ENCODE results near the gene CADPS. TPM values are rescaled to one million over a fixed set of nuclear protein-coding genes. Genes with fewer than 3 reads are reported as not detected.

Gene CADPS
- total RNA-seq, 1 experiment from 2014 or later: 7.0 TPM

DNA sequence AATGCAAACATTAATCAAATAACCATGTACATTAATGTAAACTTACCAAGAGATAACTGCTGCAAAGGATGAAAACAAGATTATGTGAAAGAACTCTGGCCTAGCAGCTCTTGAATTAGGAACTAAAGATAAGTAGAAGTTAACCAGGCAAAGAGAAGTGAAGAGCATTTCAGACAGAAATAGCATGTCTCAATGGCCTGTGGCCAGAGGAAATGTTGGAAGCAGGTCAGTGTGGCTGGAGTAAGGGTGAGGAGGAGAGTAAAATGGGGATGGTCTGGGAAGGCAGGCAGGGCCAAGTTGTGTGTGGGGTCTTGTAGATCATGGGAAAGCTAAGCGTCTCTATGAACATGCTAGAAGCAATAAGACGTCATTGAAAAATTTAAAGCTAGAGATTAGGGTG, 192.4 kb downstream of the CADPS start:
- Mint-ChIP-seq H3K9me3 (peaks cover 8% of the 10 kb centered on the region), H3K27ac (no peak overlapping the region), H3K4me3 (no peak overlapping the region), H3K36me3 (no peaks in the 10 kb centered on the region; the same call in 1 of the 2 replicates), H3K27me3 (ENCODE audit: low read depth) (peaks cover 3% of the 10 kb centered on the region; the same call in 1 of the 2 replicates), H3K4me1 (peaks cover 34% of the 10 kb centered on the region)
- ChIA-PET CTCF (interaction anchor here (2.1 kb wide), 1 partner anchor 16 kb away, joined by 11 read pairs; no protein-coding TSS in a partner anchor), POLR2A (no interaction called here)
- ATAC-seq (no peak), DNase-seq (ENCODE audit: low spot score) (no peak)
- TF ChIP-seq, protein P1, sequence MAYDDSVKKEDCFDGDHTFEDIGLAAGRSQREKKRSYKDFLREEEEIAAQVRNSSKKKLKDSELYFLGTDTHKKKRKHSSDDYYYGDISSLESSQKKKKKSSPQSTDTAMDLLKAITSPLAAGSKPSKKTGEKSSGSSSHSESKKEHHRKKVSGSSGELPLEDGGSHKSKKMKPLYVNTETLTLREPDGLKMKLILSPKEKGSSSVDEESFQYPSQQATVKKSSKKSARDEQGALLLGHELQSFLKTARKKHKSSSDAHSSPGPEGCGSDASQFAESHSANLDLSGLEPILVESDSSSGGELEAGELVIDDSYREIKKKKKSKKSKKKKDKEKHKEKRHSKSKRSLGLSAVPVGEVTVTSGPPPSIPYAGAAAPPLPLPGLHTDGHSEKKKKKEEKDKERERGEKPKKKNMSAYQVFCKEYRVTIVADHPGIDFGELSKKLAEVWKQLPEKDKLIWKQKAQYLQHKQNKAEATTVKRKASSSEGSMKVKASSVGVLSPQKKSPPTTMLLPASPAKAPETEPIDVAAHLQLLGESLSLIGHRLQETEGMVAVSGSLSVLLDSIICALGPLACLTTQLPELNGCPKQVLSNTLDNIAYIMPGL (CRISPR knock-in tag; IDR thresholded peaks at IDR 0.05): no peak
- TF ChIP-seq ZNF416 (CRISPR knock-in tag; IDR thresholded peaks at IDR 0.05) (no peak), GTF2I (CRISPR knock-in tag; conservative IDR thresholded peaks at IDR 0.05) (no peak), NFE2L1 (CRISPR knock-in tag; IDR thresholded peaks at IDR 0.05) (no peak), ZBTB21 (CRISPR knock-in tag; IDR thresholded peaks at IDR 0.05; ENCODE audit: borderline replicate concordance) (no peak), JUN (CRISPR knock-in tag; IDR thresholded peaks at IDR 0.05) (no peak), FOXJ3 (CRISPR knock-in tag; IDR thresholded peaks at IDR 0.05; ENCODE audit: borderline replicate concordance) (no peak), TP53 (CRISPR knock-in tag; IDR thresholded peaks at IDR 0.05) (no peak), CREM (CRISPR knock-in tag; IDR thresholded peaks at IDR 0.05) (no peak), ELF4 (CRISPR knock-in tag; IDR thresholded peaks at IDR 0.05; ENCODE audit: low read depth) (no peak)
- TF ChIP-seq, protein P2, sequence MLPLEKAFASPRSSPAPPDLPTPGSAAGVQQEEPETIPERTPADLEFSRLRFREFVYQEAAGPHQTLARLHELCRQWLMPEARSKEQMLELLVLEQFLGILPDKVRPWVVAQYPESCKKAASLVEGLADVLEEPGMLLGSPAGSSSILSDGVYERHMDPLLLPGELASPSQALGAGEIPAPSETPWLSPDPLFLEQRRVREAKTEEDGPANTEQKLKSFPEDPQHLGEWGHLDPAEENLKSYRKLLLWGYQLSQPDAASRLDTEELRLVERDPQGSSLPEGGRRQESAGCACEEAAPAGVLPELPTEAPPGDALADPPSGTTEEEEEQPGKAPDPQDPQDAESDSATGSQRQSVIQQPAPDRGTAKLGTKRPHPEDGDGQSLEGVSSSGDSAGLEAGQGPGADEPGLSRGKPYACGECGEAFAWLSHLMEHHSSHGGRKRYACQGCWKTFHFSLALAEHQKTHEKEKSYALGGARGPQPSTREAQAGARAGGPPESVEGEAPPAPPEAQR (CRISPR knock-in tag; IDR thresholded peaks at IDR 0.05): no peak
- TF ChIP-seq, protein P3, sequence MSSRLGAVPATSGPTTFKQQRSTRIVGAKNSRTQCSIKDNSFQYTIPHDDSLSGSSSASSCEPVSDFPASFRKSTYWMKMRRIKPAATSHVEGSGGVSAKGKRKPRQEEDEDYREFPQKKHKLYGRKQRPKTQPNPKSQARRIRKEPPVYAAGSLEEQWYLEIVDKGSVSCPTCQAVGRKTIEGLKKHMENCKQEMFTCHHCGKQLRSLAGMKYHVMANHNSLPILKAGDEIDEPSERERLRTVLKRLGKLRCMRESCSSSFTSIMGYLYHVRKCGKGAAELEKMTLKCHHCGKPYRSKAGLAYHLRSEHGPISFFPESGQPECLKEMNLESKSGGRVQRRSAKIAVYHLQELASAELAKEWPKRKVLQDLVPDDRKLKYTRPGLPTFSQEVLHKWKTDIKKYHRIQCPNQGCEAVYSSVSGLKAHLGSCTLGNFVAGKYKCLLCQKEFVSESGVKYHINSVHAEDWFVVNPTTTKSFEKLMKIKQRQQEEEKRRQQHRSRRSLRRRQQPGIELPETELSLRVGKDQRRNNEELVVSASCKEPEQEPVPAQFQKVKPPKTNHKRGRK (CRISPR knock-in tag; IDR thresholded peaks at IDR 0.05; ENCODE audit: borderline replicate concordance): no peak
- TF ChIP-seq, protein P4, sequence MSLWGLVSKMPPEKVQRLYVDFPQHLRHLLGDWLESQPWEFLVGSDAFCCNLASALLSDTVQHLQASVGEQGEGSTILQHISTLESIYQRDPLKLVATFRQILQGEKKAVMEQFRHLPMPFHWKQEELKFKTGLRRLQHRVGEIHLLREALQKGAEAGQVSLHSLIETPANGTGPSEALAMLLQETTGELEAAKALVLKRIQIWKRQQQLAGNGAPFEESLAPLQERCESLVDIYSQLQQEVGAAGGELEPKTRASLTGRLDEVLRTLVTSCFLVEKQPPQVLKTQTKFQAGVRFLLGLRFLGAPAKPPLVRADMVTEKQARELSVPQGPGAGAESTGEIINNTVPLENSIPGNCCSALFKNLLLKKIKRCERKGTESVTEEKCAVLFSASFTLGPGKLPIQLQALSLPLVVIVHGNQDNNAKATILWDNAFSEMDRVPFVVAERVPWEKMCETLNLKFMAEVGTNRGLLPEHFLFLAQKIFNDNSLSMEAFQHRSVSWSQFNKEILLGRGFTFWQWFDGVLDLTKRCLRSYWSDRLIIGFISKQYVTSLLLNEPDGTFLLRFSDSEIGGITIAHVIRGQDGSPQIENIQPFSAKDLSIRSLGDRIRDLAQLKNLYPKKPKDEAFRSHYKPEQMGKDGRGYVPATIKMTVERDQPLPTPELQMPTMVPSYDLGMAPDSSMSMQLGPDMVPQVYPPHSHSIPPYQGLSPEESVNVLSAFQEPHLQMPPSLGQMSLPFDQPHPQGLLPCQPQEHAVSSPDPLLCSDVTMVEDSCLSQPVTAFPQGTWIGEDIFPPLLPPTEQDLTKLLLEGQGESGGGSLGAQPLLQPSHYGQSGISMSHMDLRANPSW (CRISPR knock-in tag; conservative IDR thresholded peaks at IDR 0.05; ENCODE audit: low read depth): no peak
- TF ChIP-seq, protein P5, sequence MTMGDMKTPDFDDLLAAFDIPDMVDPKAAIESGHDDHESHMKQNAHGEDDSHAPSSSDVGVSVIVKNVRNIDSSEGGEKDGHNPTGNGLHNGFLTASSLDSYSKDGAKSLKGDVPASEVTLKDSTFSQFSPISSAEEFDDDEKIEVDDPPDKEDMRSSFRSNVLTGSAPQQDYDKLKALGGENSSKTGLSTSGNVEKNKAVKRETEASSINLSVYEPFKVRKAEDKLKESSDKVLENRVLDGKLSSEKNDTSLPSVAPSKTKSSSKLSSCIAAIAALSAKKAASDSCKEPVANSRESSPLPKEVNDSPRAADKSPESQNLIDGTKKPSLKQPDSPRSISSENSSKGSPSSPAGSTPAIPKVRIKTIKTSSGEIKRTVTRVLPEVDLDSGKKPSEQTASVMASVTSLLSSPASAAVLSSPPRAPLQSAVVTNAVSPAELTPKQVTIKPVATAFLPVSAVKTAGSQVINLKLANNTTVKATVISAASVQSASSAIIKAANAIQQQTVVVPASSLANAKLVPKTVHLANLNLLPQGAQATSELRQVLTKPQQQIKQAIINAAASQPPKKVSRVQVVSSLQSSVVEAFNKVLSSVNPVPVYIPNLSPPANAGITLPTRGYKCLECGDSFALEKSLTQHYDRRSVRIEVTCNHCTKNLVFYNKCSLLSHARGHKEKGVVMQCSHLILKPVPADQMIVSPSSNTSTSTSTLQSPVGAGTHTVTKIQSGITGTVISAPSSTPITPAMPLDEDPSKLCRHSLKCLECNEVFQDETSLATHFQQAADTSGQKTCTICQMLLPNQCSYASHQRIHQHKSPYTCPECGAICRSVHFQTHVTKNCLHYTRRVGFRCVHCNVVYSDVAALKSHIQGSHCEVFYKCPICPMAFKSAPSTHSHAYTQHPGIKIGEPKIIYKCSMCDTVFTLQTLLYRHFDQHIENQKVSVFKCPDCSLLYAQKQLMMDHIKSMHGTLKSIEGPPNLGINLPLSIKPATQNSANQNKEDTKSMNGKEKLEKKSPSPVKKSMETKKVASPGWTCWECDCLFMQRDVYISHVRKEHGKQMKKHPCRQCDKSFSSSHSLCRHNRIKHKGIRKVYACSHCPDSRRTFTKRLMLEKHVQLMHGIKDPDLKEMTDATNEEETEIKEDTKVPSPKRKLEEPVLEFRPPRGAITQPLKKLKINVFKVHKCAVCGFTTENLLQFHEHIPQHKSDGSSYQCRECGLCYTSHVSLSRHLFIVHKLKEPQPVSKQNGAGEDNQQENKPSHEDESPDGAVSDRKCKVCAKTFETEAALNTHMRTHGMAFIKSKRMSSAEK (CRISPR knock-in tag; IDR thresholded peaks at IDR 0.05; ENCODE audit: borderline replicate concordance): no peak
- TF ChIP-seq, protein P6, sequence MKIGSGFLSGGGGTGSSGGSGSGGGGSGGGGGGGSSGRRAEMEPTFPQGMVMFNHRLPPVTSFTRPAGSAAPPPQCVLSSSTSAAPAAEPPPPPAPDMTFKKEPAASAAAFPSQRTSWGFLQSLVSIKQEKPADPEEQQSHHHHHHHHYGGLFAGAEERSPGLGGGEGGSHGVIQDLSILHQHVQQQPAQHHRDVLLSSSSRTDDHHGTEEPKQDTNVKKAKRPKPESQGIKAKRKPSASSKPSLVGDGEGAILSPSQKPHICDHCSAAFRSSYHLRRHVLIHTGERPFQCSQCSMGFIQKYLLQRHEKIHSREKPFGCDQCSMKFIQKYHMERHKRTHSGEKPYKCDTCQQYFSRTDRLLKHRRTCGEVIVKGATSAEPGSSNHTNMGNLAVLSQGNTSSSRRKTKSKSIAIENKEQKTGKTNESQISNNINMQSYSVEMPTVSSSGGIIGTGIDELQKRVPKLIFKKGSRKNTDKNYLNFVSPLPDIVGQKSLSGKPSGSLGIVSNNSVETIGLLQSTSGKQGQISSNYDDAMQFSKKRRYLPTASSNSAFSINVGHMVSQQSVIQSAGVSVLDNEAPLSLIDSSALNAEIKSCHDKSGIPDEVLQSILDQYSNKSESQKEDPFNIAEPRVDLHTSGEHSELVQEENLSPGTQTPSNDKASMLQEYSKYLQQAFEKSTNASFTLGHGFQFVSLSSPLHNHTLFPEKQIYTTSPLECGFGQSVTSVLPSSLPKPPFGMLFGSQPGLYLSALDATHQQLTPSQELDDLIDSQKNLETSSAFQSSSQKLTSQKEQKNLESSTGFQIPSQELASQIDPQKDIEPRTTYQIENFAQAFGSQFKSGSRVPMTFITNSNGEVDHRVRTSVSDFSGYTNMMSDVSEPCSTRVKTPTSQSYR (CRISPR knock-in tag; IDR thresholded peaks at IDR 0.05): no peak
- TF ChIP-seq, protein P7, sequence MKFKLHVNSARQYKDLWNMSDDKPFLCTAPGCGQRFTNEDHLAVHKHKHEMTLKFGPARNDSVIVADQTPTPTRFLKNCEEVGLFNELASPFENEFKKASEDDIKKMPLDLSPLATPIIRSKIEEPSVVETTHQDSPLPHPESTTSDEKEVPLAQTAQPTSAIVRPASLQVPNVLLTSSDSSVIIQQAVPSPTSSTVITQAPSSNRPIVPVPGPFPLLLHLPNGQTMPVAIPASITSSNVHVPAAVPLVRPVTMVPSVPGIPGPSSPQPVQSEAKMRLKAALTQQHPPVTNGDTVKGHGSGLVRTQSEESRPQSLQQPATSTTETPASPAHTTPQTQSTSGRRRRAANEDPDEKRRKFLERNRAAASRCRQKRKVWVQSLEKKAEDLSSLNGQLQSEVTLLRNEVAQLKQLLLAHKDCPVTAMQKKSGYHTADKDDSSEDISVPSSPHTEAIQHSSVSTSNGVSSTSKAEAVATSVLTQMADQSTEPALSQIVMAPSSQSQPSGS (CRISPR knock-in tag; IDR thresholded peaks at IDR 0.05; ENCODE audit: borderline replicate concordance, low read depth): no peak
- TF ChIP-seq, protein P8, sequence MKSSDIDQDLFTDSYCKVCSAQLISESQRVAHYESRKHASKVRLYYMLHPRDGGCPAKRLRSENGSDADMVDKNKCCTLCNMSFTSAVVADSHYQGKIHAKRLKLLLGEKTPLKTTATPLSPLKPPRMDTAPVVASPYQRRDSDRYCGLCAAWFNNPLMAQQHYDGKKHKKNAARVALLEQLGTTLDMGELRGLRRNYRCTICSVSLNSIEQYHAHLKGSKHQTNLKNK (CRISPR knock-in tag; IDR thresholded peaks at IDR 0.05): no peak
